Left ventricle myocardium superior (tissue), 1 donor: ENCODE measurements around the gene HRH2. TPM values are rescaled to one million over a fixed set of nuclear protein-coding genes. Genes with fewer than 3 reads are reported as not detected.
"Not testable (repeated sequence)": the region's sequence is repeated elsewhere in the genome, so short reads cannot be mapped to it uniquely, and the experiment has no call there.

Experiments used
- ATAC-seq: fragments of 200-7000 bp; cut with Tn5 transposase; one replicate; pipeline ENCODE4 v1.9.1; 2020; ENCODE audit warnings: mild to moderate bottlenecking, moderate library complexity
- DNase-seq: peaks from one replicate; pipeline ENCODE4 v3.0.0-alpha.2; 2020
- intact Hi-C: fragments of 100-400 bp; cut with micrococcal nuclease; formaldehyde crosslinking; loops from one replicate; pipeline ENCODE4 v1.11.0; 2022
- total RNA-seq: library from RNA; stranded (reverse); fragmentation: NEBNext Ultra II Directional; extraction: Animal tissue kit (Norgen Biotek cat#: 25700); gene quantifications from one replicate; pipeline ENCODE4 v1.2.1, GENCODE V29; 2021
- donor health status: DM: no; HTN: yes; CAD: no; lungs with severe emphysema.

The HRH2 gene
- total RNA-seq, 1 donor from 2014 or later, result 58.0 TPM

DNA sequence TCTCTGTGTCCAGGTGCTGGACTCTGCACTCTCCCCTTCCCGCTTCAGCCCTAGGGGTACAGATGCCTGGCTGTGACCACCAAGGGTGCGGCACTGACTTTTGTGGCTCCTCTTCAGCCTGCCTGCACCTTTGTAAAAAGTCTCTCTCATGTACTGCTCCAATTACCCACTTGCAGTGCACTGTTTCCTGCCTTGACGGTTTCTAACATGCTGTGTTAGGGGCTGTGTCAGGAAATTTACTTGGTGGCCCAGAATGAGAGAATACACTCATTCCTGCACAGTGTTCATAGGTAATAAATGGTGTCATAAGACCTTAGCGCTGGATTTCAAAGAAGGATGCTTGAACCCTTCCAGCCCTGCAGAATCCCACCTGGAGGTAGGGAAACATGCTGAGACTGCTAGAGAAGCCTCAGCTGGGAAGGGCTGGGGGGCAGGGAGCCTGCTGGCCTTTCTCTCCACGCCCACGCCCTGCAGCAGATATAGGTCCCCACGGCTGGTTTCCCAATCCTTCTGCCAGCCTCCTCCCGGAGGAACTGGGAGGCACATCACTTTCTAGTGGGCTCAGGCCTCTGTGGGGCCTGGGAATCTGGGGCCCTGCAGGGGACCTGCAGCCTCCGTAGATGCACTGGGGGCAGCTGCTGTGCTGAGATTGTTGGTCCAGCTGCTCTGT is 17.6 kb upstream of the HRH2 start:
- intact Hi-C loops, result no loop called here
- DNase-seq, result no peak
- no peak for ATAC-seq

GRCh38 chr5:175642998-175643397 is 14.9 kb upstream of the HRH2 start:
- DNase-seq, result no peak
- intact Hi-C loops, result no loop called here

GRCh38 chr5:175646251-175646650 is 11.6 kb upstream of the HRH2 start:
- ATAC-seq (no peak), DNase-seq (no peak)
- intact Hi-C loops, result no loop called here

More at GRCh38 chr5:175642998-175643397, 14.9 kb upstream of the HRH2 start:
- peak; percentile 19 for ATAC-seq

DNA sequence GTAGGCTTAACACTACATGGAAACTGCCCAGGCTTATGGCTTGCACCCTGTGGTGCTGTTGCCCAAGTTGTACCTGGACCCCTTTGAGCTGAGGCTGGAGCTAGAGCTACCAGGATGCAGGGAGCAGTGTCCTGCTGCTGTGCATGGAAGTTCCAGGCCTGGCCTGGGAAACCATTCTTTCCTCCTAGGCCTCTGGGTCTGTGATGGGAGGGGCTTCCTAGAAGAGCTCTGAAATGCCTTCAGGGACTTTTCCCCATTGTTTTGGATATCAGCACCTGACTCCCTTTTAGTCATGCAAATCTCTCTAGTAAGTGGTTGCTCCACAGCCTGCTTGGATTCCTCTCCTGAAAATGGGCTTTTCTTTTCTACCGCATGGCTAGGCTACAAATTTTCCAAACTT is 7.9 kb upstream of the HRH2 start:
- DNase-seq (no peak), ATAC-seq (no peak)
- intact Hi-C loops, result no loop called here

GRCh38 chr5:175650430-175651205 is 7.3 kb upstream of the HRH2 start:
- intact Hi-C loops, DNase-seq, ATAC-seq: not testable (repeated sequence)

DNA sequence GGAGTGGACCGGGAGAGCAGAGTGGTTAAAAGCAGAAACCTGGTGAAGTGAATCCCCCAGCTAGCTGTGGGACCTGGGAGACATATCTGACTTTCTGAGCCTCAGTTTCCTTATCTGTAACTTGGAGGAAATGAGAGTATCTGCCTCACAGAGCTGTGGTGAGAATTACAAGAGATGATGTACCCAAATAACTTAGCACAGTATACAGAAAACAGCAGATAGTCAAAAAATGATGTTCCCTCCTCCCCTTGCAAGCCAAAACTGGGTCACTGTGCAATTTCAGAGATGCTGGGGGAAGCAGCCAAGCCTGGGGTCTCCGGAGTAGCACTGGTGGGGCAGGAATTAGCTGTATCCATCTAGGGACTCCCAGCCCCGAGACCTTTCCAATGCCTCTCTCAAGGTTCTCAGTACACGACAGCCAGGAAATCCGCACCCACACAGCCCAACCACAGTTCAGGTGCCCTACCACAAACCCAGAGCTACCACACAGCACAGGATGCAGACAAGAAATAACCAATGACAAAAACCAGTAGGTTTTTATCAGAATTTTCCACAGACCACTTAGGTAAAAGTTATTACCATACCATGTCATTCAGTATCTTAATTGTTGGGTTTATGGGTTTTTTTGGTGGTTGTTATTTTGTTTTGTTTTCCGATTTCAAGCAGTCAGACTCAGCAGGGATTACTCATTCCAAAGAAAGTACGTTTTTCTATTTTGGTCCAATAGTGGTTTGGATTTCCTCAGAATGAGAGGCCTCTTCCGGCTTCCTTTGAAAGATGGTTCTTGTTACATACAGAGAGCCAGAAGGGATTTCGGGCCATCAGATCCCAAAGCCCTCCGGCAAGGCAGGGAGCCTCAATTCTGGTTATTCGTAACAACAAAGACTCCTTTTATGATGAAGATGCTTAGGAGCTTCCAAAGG is 4.9 kb upstream of the HRH2 start:
- ATAC-seq (no peak), DNase-seq (no peak)
- intact Hi-C loops, result no loop called here

- DNase-seq, result no peak
- no peak for ATAC-seq
- intact Hi-C loops, result no loop called here
Measured at GRCh38 chr5:175653763-175654162, 4.1 kb upstream of the HRH2 start.

DNA sequence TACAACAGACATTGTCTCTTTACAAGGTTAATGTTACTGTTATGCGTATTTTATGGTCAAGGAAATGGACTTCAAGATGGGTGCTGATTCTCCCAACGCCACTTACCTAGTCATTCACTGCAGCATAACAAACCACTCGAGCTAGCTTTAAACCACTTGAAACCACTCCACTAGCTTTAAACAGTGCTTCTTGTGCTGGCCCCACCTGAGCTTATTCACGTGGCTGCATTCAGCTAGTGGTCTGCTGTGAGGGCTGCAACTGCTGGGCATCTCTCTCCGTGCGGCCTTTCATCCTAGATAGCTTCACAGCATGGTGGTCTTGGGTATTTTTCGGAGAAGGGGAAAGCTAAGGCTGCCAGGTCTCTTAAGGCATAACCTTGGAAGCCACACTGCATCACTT is 3.5 kb upstream of the HRH2 start:
- intact Hi-C loops, result no loop called here
- no peak for DNase-seq
- no peak for ATAC-seq

DNA sequence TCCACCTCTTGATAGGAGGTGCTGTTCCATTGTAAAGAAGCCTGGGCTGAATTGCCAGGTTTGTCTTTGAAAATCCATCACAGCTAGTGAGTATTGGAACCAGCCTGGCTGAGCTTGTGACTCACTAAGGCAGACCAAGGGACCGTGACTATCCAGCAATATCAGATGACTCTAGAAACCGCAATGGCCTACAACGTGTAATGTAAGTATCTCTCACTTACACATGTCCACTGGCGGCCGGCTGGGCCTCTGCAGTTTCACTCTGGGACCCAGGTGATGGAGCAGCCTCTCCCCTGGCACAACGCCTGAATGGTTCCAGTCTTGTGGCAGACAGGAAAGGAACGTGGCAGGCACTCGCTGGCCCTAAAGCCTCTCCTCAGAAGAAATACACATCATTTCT is 3.1 kb upstream of the HRH2 start:
- intact Hi-C loops, result no loop called here
- ATAC-seq, result no peak
- DNase-seq, result no peak

DNA sequence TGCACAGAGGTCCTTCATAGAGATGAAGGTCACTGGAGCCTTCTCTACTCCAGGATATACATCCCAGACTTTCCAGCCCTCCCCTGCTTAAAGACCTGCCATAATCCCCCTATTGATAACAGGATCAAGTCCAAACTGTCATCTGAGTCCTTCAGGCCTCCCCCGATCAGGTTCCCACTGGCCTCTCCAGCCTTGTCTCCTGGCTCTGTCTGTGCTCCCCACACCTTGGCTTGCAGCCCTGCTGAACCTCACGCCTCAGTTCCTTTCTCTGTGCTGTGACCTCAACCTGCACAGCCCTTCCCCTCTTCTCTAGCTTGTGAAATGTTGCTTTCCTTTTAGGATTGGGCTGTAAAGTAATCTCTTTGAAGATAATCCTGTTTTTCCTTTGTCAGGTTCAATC is 2.5 kb upstream of the HRH2 start:
- DNase-seq, result no peak
- intact Hi-C loops, result no loop called here
- no peak for ATAC-seq

DNA sequence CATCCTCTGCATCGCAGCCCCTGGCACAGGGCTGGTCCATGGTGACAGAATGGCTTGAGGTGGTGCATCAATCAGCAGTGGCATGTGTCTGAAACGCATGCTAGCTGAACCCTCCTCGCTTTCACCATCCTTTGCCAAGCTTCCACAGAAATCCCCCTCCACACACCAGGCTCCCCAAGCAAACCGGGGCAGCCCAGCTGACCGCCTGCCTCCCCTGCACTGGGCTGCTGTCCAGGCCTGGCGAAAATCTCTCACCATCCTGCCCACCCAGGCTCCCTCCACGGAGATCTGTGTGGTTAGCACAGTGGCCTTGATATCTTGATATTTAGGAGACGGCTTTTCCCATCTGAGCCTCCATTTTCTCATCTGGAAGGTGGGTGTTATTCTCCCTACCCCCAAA is 905 bp upstream of the HRH2 start:
- intact Hi-C loops, result no loop called here
- no peak for DNase-seq

DNA sequence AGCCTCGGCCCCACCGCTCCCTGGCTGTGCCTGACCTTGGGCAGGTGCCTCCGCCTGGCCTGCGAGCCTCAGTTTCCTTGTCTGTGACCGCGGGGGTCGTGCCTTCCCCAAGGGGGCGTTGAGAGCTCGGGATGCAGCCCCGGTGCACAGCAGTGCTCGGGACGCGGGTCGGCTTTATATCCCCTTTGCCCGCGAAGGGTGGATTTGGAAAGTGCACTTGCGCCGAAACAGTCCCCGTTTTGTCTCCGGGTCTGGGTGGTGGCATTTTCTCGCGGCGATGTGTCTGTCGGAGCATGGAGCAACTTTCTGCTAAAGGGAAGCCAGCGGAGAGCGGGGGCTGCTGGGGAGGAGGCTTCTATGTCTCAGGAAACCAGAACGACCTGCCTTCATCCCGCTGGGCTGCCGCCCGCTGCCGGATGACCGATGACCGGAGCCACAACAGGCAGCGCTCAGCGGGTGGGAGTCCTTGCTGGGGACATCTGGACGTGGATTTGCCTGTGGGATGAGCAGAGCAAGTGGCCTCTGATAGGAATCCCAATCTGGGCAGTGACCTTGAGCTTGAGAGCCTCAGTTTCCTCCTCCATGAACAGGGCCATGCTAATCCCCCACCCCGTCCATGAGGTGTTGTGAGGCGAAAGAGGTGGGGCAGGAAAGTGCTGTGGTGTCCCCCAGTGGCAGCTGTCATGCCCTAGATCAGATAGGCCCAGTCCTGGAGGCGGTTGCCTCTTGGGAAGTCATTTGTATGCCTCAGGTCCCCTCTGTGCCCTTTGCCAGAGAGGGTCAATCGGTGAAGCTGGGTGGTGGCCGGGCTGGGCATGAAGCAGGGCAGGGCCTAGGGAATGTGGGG is 651 bp downstream of the HRH2 start:
- DNase-seq (peak; percentile 52), ATAC-seq (peak; percentile 42)
- intact Hi-C loops, result no loop called here

More for the DNA sequence above, 905 bp upstream of the HRH2 start:
- ATAC-seq, result no peak

- ATAC-seq (peak; percentile 19), DNase-seq (no peak)
- intact Hi-C loops, result no loop called here
Measured at GRCh38 chr5:175659546-175660253, 1.8 kb downstream of the HRH2 start.

DNA sequence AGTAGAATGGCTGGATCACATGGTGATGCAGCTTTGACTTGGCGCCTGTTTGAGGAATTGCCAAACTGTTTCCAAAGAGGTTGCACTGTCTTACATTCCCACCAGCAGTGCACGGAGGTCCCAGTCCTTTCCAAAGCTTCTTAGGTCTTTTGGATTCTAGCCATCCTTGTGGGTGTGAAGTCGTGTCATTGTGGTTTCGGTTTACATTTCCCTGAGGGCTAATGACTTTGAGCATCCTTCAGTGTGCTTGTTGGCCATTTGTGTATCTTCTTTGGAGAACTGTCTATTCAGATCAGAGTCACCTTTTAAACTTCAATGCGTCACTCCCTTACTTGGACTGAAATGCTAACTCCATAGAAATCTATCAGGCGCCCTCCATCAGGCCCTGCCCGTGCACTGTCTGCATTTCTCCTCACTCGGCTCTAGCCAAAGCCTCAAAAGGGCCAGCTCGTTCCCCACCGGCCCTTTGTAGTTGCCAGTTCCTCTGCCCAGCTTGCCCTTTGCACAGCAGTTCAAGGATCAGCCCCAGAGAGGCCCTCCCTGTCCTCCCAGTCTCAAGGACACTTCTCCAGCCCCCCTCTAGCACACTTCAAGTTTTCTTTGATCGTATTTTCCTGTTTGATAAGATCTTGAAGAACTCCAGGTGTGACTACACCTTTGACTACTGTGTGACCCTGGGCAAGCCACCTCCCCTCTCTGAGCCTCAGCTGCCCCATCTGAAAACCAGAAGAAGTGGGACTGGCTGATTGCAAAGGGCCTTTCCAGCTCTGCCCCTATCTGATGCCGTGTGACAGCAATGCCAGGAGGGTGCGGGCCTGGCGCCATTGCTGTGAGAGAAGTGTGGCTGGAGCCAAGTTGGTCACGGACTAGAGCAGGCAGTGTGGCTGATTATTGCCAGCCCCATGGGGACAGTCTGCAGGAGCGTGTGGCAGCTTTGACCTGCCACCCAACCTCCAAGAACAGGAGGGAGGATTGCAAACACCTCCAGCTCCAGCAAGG is 5.6 kb downstream of the HRH2 start:
- intact Hi-C loops, result no loop called here
- peak; percentile 93 for ATAC-seq

GRCh38 chr5:175664723-175665122 is 6.9 kb downstream of the HRH2 start:
- ATAC-seq, result no peak
- no peak for DNase-seq
- intact Hi-C loops, result no loop called here

More for the DNA sequence above, 5.6 kb downstream of the HRH2 start:
- peak; percentile 89 for DNase-seq

DNA sequence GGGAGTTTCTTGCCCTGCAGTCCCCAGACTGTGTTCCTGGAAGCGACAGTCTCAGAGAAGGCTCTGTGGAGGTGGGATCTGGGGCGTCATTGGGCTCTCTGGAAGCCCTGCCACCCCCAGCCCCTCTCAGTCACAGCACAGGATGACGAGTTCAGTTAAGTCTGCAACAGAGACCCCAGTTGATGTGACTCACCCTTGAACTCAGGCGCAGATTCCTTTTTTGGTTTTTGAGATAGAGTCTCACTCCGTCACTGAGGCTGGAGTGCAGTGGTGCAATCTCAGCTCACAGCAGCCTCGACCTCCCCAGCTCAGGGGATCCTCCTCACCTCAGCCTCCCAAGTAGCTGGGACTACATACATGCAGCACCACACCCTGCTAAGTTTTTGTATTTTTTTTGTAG is 8.3 kb downstream of the HRH2 start:
- ATAC-seq, result no peak
- intact Hi-C loops, result no loop called here
- no peak for DNase-seq

DNA sequence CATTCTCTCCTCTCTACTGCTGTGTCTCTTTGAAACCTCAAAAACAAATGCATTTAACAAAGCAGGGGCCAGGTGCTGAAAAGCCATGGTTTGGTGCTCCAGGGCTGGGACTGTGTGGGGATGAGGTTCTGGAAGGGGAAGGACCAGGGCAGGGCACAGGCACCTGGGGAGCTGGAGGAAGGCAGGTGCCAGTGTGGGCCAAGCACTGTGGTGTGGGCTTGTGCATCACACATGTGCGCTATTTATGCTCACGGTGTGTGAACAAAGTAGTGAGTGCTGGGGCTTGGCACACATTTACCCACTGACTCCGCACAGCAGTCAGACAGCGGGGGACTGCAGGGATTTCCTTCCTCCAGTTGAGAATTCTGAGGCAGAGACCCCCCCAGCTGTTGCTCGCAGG is 10.1 kb downstream of the HRH2 start:
- no peak for DNase-seq
- no peak for ATAC-seq
- intact Hi-C loops, result no loop called here
